ENCODE data around the gene FGFBP3. TPM values are rescaled to one million over a fixed set of nuclear protein-coding genes. Genes with fewer than 3 reads are reported as not detected.
A peak's percentile ranks its signal among the peaks of the same experiment; 100 is the strongest.

Gene FGFBP3
- total and polyA plus RNA-seq, 2 of the 13 experiments (the other 11 are each of a cell fraction or from before 2014, with no cell fraction given) = 0.50 to 2.0 TPM

DNA sequence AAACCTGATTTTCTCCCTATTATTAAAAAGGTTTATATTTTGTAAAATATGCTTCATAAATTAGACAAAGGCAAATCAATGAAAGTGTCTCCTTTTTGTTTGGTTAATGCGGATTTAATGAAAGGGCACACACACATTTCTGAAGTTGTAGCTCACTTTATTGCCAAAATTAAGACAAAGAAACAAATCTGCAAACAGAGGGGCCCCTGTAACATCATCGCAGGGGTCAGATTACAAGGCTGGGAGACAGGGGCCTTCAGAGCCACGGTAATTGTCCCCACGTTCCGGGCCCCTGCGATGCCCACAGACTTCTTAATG is 22.4 kb downstream of the FGFBP3 start (continued):
- TF ChIP-seq SOX13 (IDR thresholded peaks at IDR 0.05) = no peak
- peak in 1 of 2 experiments; percentile 60; a peak in 2 of 4 replicates for TF ChIP-seq SOX13 (CRISPR knock-in tag; conservative IDR thresholded peaks at IDR 0.05 in 1 of 2, IDR thresholded peaks at IDR 0.05 in 1 of 2)
- TF ChIP-seq, protein P1, sequence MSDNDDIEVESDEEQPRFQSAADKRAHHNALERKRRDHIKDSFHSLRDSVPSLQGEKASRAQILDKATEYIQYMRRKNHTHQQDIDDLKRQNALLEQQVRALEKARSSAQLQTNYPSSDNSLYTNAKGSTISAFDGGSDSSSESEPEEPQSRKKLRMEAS (IDR thresholded peaks at IDR 0.05) = no peak
- TF ChIP-seq ZNF24 (IDR thresholded peaks at IDR 0.05) = no peak
- TF ChIP-seq ZNF407 (CRISPR knock-in tag; IDR thresholded peaks at IDR 0.05; ENCODE audit: not compliant biosample characterization) = no peak
- TF ChIP-seq CEBPZ (IDR thresholded peaks at IDR 0.05; ENCODE audit: low read length) = no peak
- TF ChIP-seq ZNF142 (CRISPR knock-in tag; IDR thresholded peaks at IDR 0.05) = no peak
- no peak for TF ChIP-seq SMC3 (IDR thresholded peaks at IDR 0.05; ENCODE audit: low read length)
- TF ChIP-seq NFE2 (CRISPR knock-in tag; IDR thresholded peaks at IDR 0.05) = no peak
- TF ChIP-seq ZMYM4 (CRISPR knock-in tag; IDR thresholded peaks at IDR 0.05) = no peak
- no peak for TF ChIP-seq SRF (IDR thresholded peaks at IDR 0.05; ENCODE audit: low read depth, low read length)
- no peak for TF ChIP-seq ZFP41 (CRISPR knock-in tag; IDR thresholded peaks at IDR 0.05; ENCODE audit: borderline replicate concordance)

Data from HepG2 (cell line).